ENCODE measurements around the gene MOB3B.
A peak's percentile ranks its signal among the peaks of the same experiment; 100 is the strongest.

MOB3B gene

DNA sequence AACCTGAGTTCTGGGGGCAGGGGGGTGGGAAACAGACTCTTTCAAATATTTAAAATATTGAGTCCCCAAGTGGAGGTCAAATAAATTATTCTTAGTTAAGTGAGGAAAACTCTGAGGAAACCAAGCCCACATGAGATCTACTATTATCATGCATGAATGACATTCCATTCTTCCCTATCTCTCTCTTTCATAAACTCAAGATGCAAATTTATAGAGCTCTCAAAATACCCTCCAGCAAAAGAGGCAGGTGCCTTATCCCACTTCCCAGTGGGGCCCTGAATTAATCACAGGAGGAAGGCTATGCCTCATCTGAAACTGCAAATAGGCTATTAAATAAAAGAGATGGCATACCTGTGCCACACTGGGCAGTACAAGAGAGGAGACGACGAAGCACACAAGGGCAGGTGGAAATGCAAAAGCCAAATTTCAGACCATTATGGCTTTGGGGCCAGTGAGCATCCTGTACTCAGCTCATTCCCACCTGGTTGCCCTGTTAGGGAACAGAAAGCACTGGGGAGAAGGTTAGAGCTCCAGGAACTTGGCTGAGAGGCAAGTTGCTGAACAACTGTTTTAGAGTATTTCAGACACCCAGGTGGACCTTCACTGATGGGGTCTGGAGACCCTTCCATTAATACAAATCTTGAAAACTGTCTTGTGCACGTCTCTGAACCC is 130.5 kb downstream of the MOB3B start:
- TF ChIP-seq, protein P1, sequence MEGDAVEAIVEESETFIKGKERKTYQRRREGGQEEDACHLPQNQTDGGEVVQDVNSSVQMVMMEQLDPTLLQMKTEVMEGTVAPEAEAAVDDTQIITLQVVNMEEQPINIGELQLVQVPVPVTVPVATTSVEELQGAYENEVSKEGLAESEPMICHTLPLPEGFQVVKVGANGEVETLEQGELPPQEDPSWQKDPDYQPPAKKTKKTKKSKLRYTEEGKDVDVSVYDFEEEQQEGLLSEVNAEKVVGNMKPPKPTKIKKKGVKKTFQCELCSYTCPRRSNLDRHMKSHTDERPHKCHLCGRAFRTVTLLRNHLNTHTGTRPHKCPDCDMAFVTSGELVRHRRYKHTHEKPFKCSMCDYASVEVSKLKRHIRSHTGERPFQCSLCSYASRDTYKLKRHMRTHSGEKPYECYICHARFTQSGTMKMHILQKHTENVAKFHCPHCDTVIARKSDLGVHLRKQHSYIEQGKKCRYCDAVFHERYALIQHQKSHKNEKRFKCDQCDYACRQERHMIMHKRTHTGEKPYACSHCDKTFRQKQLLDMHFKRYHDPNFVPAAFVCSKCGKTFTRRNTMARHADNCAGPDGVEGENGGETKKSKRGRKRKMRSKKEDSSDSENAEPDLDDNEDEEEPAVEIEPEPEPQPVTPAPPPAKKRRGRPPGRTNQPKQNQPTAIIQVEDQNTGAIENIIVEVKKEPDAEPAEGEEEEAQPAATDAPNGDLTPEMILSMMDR (IDR thresholded peaks at IDR 0.05) = no peak
- no peak for DNase-seq
- Histone ChIP-seq H3K9me3 (no peaks in the 10 kb centered on the region), H3K36me3 (no peaks in the 10 kb centered on the region), H3K4me3 (no peak overlapping the region), H3K27me3 (no peaks in the 10 kb centered on the region), H3K27ac (no peak overlapping the region), H3K4me1 (peaks cover 0 to 20% (median 15%) of the 10 kb centered on the region in 4 donors)
- intact Hi-C loops (cut with DNase I; ENCODE audit: low total_unique reads) = no loop called here

DNA sequence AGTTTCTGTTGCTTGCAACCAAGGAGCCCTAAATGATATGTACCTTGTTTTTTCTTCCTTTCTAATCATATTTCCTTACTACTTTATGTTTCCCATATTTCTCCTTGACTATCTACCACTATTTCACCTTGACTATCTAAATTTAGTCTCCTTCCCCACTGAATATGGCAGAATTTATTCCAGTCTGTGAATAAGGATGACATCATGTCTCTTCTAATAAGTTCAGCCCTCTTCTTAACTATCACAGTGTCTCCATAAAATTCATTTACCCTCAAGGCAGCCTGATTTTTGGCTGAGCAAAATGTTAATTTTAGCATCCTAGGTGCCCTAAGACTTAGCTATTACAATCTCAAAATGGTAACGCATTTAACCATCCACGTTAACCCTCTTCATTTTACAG is 133.1 kb downstream of the MOB3B start:
- no peaks in the 10 kb centered on the region for H3K36me3 ChIP-seq
- intact Hi-C loops (cut with DNase I; ENCODE audit: low total_unique reads) = no loop called here
- TF ChIP-seq, protein P1 (IDR thresholded peaks at IDR 0.05) = no peak

DNA sequence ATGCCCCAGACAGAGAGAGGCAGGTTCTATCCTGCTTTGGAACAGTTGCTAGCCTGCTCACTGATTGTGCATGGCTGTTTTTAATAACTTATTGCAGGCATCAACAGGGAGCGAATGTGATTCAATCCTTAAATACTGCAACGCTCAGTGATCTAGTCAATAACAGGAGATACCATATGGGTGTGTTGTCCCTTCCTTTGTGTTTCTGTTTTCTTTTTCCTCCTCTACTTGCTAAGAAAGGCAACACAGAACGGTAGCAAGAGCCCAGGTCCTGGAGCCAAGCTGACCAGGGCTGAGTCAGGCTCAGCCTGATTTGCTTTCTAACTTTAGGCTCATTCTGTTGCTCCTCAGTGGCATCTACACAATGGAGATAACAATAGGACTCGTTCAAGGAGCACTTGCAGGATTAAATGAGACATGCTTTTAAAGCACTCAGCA is 134.1 kb downstream of the MOB3B start:
- DNase-seq = no peak
- Histone ChIP-seq H3K27me3 (no peaks in the 10 kb centered on the region), H3K9me3 (no peaks in the 10 kb centered on the region), H3K4me3 (no peak overlapping the region), H3K27ac (no peak overlapping the region), H3K4me1 (peaks cover 0 to 46% (median 27%) of the 10 kb centered on the region in 4 donors), H3K36me3 (no peaks in the 10 kb centered on the region)
- intact Hi-C loops (cut with DNase I; ENCODE audit: low total_unique reads) = no loop called here
- TF ChIP-seq, protein P1 (IDR thresholded peaks at IDR 0.05) = no peak

More for the DNA sequence above, 133.1 kb downstream of the MOB3B start:
- Histone ChIP-seq H3K9me3 (no peaks in the 10 kb centered on the region), H3K27ac (no peak overlapping the region), H3K4me3 (no peak overlapping the region), H3K4me1 (peaks cover 0 to 36% (median 24%) of the 10 kb centered on the region in 4 donors), H3K27me3 (no peaks in the 10 kb centered on the region)
- DNase-seq = no peak

DNA sequence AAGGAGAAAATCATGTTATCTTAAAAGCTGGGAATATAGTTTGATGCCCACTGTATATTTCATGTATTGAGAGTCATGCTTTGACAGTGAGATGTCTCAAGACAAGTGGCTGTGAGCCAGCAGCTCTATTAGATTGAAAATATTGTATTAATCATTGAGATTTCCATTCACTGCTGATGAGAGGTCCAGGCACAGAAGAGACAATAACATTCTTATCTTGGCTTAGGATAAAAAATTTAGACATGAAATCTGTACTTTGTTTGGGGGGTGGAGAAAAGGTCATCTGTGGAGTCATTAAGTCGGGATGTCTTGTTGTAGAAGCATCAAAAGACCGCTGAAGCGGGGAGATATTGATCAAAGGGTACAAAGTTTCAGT is 134.8 kb downstream of the MOB3B start:
- intact Hi-C loops (cut with DNase I; ENCODE audit: low total_unique reads) = no loop called here
- DNase-seq = no peak
- no peaks in the 10 kb centered on the region for H3K36me3 ChIP-seq
- H3K4me1 ChIP-seq = peaks cover 0 to 51% (median 27%) of the 10 kb centered on the region in 4 donors
- H3K27me3 ChIP-seq = no peaks in the 10 kb centered on the region
- H3K27ac ChIP-seq = peak overlapping the region in 1 of 2 donors; percentile 50
- TF ChIP-seq, protein P1 (IDR thresholded peaks at IDR 0.05) = no peak
- H3K4me3 ChIP-seq = no peak overlapping the region
- no peaks in the 10 kb centered on the region for H3K9me3 ChIP-seq

DNA sequence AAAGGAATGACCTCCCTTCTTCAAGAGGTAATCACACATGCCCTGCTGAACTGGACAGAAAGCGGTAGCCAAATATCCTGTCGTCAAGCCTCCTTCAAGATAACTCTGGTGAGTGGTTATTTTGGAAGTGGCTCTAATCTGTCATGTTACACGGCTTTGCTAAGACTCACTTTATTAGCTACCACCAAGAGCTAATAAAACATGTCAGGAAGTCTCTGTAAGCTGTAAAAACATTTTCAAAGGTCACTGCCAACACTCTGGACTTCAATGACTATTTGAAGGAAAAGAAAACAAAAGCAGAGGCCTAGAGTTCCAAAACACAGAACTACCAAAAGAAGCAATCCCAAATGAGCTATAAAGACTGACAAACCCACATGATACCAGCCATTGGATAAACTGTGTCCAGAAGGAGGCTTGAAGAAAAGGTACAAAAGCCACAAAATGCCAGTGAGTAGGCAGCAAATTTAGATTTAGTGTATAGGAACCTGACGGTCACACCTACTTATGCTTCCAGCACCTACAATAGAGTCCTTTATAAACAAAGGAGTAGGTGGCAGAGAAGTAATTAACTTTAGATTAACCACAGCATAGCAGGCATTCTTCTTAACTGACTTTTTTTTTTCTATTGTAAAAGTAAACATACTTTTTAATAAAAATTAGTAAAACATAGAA is 135.3 kb downstream of the MOB3B start:
- no peaks in the 10 kb centered on the region for H3K27me3 ChIP-seq
- H3K4me3 ChIP-seq = no peak overlapping the region
- intact Hi-C loops (cut with DNase I; ENCODE audit: low total_unique reads) = no loop called here
- H3K4me1 ChIP-seq = peaks cover 0 to 51% (median 27%) of the 10 kb centered on the region in 4 donors
- H3K27ac ChIP-seq = peak overlapping the region; percentile 34 to 50
- TF ChIP-seq, protein P1 (IDR thresholded peaks at IDR 0.05) = no peak
- DNase-seq = no peak
- no peaks in the 10 kb centered on the region for H3K36me3 ChIP-seq
- H3K9me3 ChIP-seq = no peaks in the 10 kb centered on the region
